HL-60 (cell line): Measurements from ENCODE around the gene SRPK2.

Source experiments
- GABPA ChIP-seq: IDR thresholded peaks from 2 replicates; pipeline ENCODE4 v1.6.1; 2012; ENCODE audit warnings: low read depth
- POLR2AphosphoS5 ChIP-seq: IDR thresholded peaks from 2 replicates; pipeline ENCODE4 v1.6.1; 2012; ENCODE audit warnings: low read depth
- REST ChIP-seq: IDR thresholded peaks from 2 replicates; pipeline ENCODE4 v1.6.1; 2012; ENCODE audit warnings: low read depth; ENCODE audit not compliant: insufficient replicate concordance
- TF ChIP-seq, protein P1 (sequence below): IDR thresholded peaks from one replicate; pipeline ENCODE4 v1.5.1; 2011; ENCODE audit warnings: low read length, control low read depth, inconsistent platforms; ENCODE audit not compliant: insufficient read depth

GRCh38 chr7:105185290-105186010, 203.3 kb downstream of the SRPK2 start:
- TF ChIP-seq REST (no peak), POLR2AphosphoS5 (no peak), GABPA (no peak)
- TF ChIP-seq, protein P1, sequence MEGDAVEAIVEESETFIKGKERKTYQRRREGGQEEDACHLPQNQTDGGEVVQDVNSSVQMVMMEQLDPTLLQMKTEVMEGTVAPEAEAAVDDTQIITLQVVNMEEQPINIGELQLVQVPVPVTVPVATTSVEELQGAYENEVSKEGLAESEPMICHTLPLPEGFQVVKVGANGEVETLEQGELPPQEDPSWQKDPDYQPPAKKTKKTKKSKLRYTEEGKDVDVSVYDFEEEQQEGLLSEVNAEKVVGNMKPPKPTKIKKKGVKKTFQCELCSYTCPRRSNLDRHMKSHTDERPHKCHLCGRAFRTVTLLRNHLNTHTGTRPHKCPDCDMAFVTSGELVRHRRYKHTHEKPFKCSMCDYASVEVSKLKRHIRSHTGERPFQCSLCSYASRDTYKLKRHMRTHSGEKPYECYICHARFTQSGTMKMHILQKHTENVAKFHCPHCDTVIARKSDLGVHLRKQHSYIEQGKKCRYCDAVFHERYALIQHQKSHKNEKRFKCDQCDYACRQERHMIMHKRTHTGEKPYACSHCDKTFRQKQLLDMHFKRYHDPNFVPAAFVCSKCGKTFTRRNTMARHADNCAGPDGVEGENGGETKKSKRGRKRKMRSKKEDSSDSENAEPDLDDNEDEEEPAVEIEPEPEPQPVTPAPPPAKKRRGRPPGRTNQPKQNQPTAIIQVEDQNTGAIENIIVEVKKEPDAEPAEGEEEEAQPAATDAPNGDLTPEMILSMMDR: no peak
